Left kidney (tissue), 8 donors: Measurements from ENCODE around the gene PVALB. TPM values are rescaled to one million over a fixed set of nuclear protein-coding genes. Genes with fewer than 3 reads are reported as not detected.

Experiments used
- DNase-seq: peaks from one replicate; pipeline ENCODE4 v3.0.0-alpha.2; 2013
- long read RNA-seq, 8 donors: transcript quantifications; one replicate each; lab custom pipeline, GENCODE V29; 2026
- polyA plus RNA-seq: library from polyadenylated mRNA; unstranded; fragments of 120-200 nt; gene quantifications from one replicate; pipeline ENCODE4 v1.2.1, GENCODE V29; 2013; ENCODE audit not compliant: insufficient read length

The PVALB gene
- 5.9 TPM for polyA plus RNA-seq
- long read RNA-seq, donor 1, transcript PVALB-204 (4 exons, 569 nt): major isoform, 9 of 10 reads
- long read RNA-seq, donor 1, partial matches to known transcripts: 0 of 10 reads
- long read RNA-seq, donor 1, other reads (novel, unspliced or antisense): 0 of 10 reads
- long read RNA-seq, donor 2, transcript PVALB-204 (4 exons, 569 nt): major isoform, 6 of 9 reads
- long read RNA-seq, donor 2, partial matches to known transcripts: 0 of 9 reads
- long read RNA-seq, donor 2, other reads (novel, unspliced or antisense): 0 of 9 reads
- long read RNA-seq, donor 3, partial matches to known transcripts: 0 of 3 reads
- long read RNA-seq, donor 3, other reads (novel, unspliced or antisense): 0 of 3 reads
- long read RNA-seq, donor 4, partial matches to known transcripts: 0 of 2 reads
- long read RNA-seq, donor 4, other reads (novel, unspliced or antisense): 0 of 2 reads
- long read RNA-seq, donor 5, transcript PVALB-204 (4 exons, 569 nt): major isoform, 10 of 26 reads
- long read RNA-seq, donor 5, partial matches to known transcripts: 16 of 26 reads
- long read RNA-seq, donor 5, other reads (novel, unspliced or antisense): 0 of 26 reads
- long read RNA-seq, donor 6, partial matches to known transcripts: 0 of 4 reads
- long read RNA-seq, donor 6, other reads (novel, unspliced or antisense): 0 of 4 reads
- long read RNA-seq, donor 7, transcript PVALB-204 (4 exons, 569 nt): major isoform, 10 of 16 reads
- long read RNA-seq, donor 7, partial matches to known transcripts: 5 of 16 reads
- long read RNA-seq, donor 7, other reads (novel, unspliced or antisense): 0 of 16 reads
- long read RNA-seq, donor 8: 0 reads

GRCh38 chr22:36816636-36817524 is at the start of gene PVALB:
Gene PVALB (minus strand): TSS chr22:36817035. CDS start chr22:36817005, 30 bp downstream.
- no peak for DNase-seq

- DNase-seq: peak; percentile 21
Observed at GRCh38 chr22:36865346-36865745, 48.5 kb upstream of the PVALB start.

GRCh38 chr22:36864454-36865215 is 47.8 kb upstream of the PVALB start:
- no peak for DNase-seq

GRCh38 chr22:36863979-36864378 is 47.1 kb upstream of the PVALB start:
- DNase-seq: no peak

- no peak for DNase-seq
Observed at GRCh38 chr22:36863281-36863680, 46.4 kb upstream of the PVALB start.

- no peak for DNase-seq
Observed at GRCh38 chr22:36862251-36863242, 45.7 kb upstream of the PVALB start.

GRCh38 chr22:36860821-36861659 is 44.2 kb upstream of the PVALB start, which contains the start of gene NCF4:
Gene NCF4 (plus strand): TSS chr22:36861006. CDS start chr22:36861172, 166 bp downstream.
- no peak for DNase-seq

GRCh38 chr22:36860438-36860820 is 43.6 kb upstream of the PVALB start:
- DNase-seq: no peak

GRCh38 chr22:36860017-36860416 is 43.2 kb upstream of the PVALB start:
- DNase-seq: no peak

GRCh38 chr22:36858966-36859365 is 42.1 kb upstream of the PVALB start:
- DNase-seq: no peak

- no peak for DNase-seq
Observed at GRCh38 chr22:36858156-36858555, 41.3 kb upstream of the PVALB start.

- DNase-seq: no peak
Observed at GRCh38 chr22:36856792-36857135, 39.9 kb upstream of the PVALB start.

- peak; percentile 88 for DNase-seq
Observed at GRCh38 chr22:36856121-36856791, 39.4 kb upstream of the PVALB start.

- no peak for DNase-seq
Observed at GRCh38 chr22:36855478-36855877, 38.6 kb upstream of the PVALB start.

- peak; percentile 44 for DNase-seq
Observed at GRCh38 chr22:36853407-36854099, 36.7 kb upstream of the PVALB start.

- no peak for DNase-seq
Observed at GRCh38 chr22:36852056-36852973, 35.5 kb upstream of the PVALB start.

GRCh38 chr22:36850682-36851081 is 33.8 kb upstream of the PVALB start:
- no peak for DNase-seq
